H1 (cell line): ENCODE data around the gene QSER1. TPM values are rescaled to one million over a fixed set of nuclear protein-coding genes. Genes with fewer than 3 reads are reported as not detected.

Source experiments
- CTCF ChIA-PET: fragments of 300-600 bp; sonication (Branson Sonifier 250); formaldehyde crosslinking; loops from one replicate; lab custom pipeline; 2021; ENCODE audit not compliant: partially characterized antibody; lab: Charles Lee
- POLR2A ChIA-PET: fragments of 300-600 bp; sonication (Branson Sonifier 250); formaldehyde crosslinking; loops from one replicate; lab custom pipeline; 2021; ENCODE audit warnings: inconsistent platforms; ENCODE audit not compliant: partially characterized antibody; lab: Charles Lee
- DNase-seq, 2 experiments: peaks; one replicate each; pipeline versions ENCODE4 v3.0.0 to v3.0.0-alpha.2; 2010 to 2022; ENCODE audit warnings: low spot score in 2 of 2, low read depth in 1 of 2, mixed read lengths in 1 of 2
- FAIRE-seq: peaks from 2 replicates; lab custom pipeline; 2011; peaks lifted over from hg19 to GRCh38; lab: Jason Lieb, UNC
- H2AFZ ChIP-seq: 2 replicates; pipeline ENCODE4 v1.8.1; 2012; ENCODE audit warnings: low read length, inconsistent platforms
- H2AK5ac ChIP-seq: 2 replicates; pipeline ENCODE4 v1.6.1; 2013; ENCODE audit warnings: low read depth, low read length
- H2BK120ac ChIP-seq: replicated peaks from 2 replicates; pipeline ENCODE3; 2013; ENCODE audit warnings: low read depth, low read length, inconsistent platforms
- H2BK12ac ChIP-seq: 2 replicates; pipeline ENCODE4 v1.6.1; 2013; ENCODE audit warnings: low read depth, low read length
- H2BK15ac ChIP-seq: 2 replicates; pipeline ENCODE4 v1.6.1; 2013; ENCODE audit warnings: low read length
- H2BK20ac ChIP-seq: 2 replicates; pipeline ENCODE4 v1.6.1; 2013; ENCODE audit warnings: low read length
- H2BK5ac ChIP-seq: 2 replicates; pipeline ENCODE4 v1.6.1; 2013; ENCODE audit warnings: low read depth, low read length
- H3K14ac ChIP-seq: 2 replicates; pipeline ENCODE4 v1.6.1; 2013; ENCODE audit warnings: inconsistent platforms; ENCODE audit not compliant: insufficient read length
- H3K18ac ChIP-seq: 2 replicates; pipeline ENCODE4 v1.6.1; 2013; ENCODE audit warnings: low read length; ENCODE audit errors: extremely low read depth
- H3K23ac ChIP-seq: 2 replicates; pipeline ENCODE4 v1.6.1; 2013; ENCODE audit warnings: inconsistent platforms; ENCODE audit not compliant: insufficient read length
- H3K23me2 ChIP-seq: 2 replicates; pipeline ENCODE4 v1.6.1; 2013; ENCODE audit warnings: low read depth, low read length
- H3K27ac ChIP-seq: 2 replicates; pipeline ENCODE4 v1.6.1; 2011; ENCODE audit warnings: low read depth, low read length, inconsistent platforms
- H3K27me3 ChIP-seq, 4 experiments: replicated peaks in 1 of 4; 1 replicate in 1 of 4; 2 replicates in 3 of 4; pipeline versions ENCODE4 v1.6.1 to v1.8.1; 2011 to 2013; ENCODE audit warnings: low read length in 3 of 4, mild to moderate bottlenecking in 3 of 4, inconsistent platforms in 2 of 4, mixed read lengths in 2 of 4, moderate library complexity in 1 of 4; ENCODE audit not compliant: control insufficient read depth in 3 of 4, insufficient read depth in 3 of 4; ENCODE audit errors: extremely low read depth in 1 of 4
- H3K36me3 ChIP-seq, 4 experiments: 2 replicates each; pipeline versions ENCODE4 v1.6.1 to v1.8.1; 2011 to 2013; ENCODE audit warnings: mild to moderate bottlenecking in 4 of 4, low read length in 3 of 4, moderate library complexity in 2 of 4, control low read depth in 1 of 4, inconsistent platforms in 1 of 4; ENCODE audit not compliant: insufficient read depth in 4 of 4, control insufficient read depth in 2 of 4
- H3K4ac ChIP-seq: replicated peaks from 2 replicates; pipeline ENCODE3; 2013; ENCODE audit warnings: low read length, low read depth, mixed read lengths, inconsistent platforms; ENCODE audit not compliant: insufficient read length
- H3K4me1 ChIP-seq, 4 experiments: replicated peaks in 1 of 4; 1 replicate in 1 of 4; 2 replicates in 3 of 4; pipeline versions ENCODE4 v1.6.1 to v1.8.1; 2011 to 2013; ENCODE audit warnings: low read length in 3 of 4, inconsistent platforms in 2 of 4, mixed read lengths in 1 of 4; ENCODE audit not compliant: insufficient read depth in 4 of 4, control insufficient read depth in 3 of 4
- H3K4me2 ChIP-seq, 2 experiments: 2 replicates each; pipeline versions ENCODE4 v1.6.1 to v1.8.1; 2011 to 2013; ENCODE audit warnings: low read depth in 2 of 2, low read length in 2 of 2, control low read depth in 1 of 2, inconsistent platforms in 1 of 2, mild to moderate bottlenecking in 1 of 2; ENCODE audit not compliant: insufficient read depth in 1 of 2
- H3K4me3 ChIP-seq, 4 experiments: fragments of 200-600, 300-600 bp in 1 of 4; sonication (generic), shearing (Covaris generic), sonication (Bioruptor Twin) in 1 of 4; 2 replicates each; pipeline versions ENCODE4 v1.5.1 to v1.8.1; 2011 to 2016; ENCODE audit warnings: low read length in 4 of 4, low read depth in 3 of 4, control low read depth in 2 of 4, inconsistent platforms in 2 of 4, mild to moderate bottlenecking in 2 of 4, mixed read lengths in 1 of 4, moderate library complexity in 1 of 4; ENCODE audit not compliant: insufficient read depth in 2 of 4; ENCODE audit errors: extremely low read depth in 1 of 4
- H3K56ac ChIP-seq: replicated peaks from 2 replicates; pipeline ENCODE3; 2013; ENCODE audit warnings: low read depth, mild to moderate bottlenecking, mixed read lengths, low read length, inconsistent platforms; ENCODE audit not compliant: insufficient read length
- H3K79me1 ChIP-seq: 2 replicates; pipeline ENCODE4 v1.6.1; 2013; ENCODE audit warnings: low read depth, low read length, control low read depth
- H3K79me2 ChIP-seq, 2 experiments: 2 replicates each; pipeline versions ENCODE4 v1.6.1 to v1.8.1; 2012 to 2013; ENCODE audit warnings: low read length in 2 of 2, mild to moderate bottlenecking in 2 of 2, inconsistent platforms in 1 of 2; ENCODE audit not compliant: insufficient read depth in 2 of 2, control insufficient read depth in 1 of 2
- H3K9ac ChIP-seq, 4 experiments: replicated peaks in 1 of 4; 1 replicate in 1 of 4; 2 replicates in 3 of 4; pipeline versions ENCODE4 v1.6.1 to v1.8.1; 2011 to 2013; ENCODE audit warnings: low read depth in 3 of 4, low read length in 3 of 4, control low read depth in 2 of 4, mild to moderate bottlenecking in 2 of 4, moderate library complexity in 2 of 4, inconsistent platforms in 1 of 4; ENCODE audit errors: extremely low read depth in 1 of 4
- H3K9me3 ChIP-seq, 2 experiments: 2 replicates each; pipeline versions ENCODE4 v1.6.1 to v1.8.1; 2012 to 2013; ENCODE audit warnings: mild to moderate bottlenecking in 2 of 2, moderate library complexity in 2 of 2, control low read depth in 1 of 2, inconsistent platforms in 1 of 2, low read depth in 1 of 2, low read length in 1 of 2, mixed read lengths in 1 of 2; ENCODE audit not compliant: insufficient read depth in 2 of 2
- H4K20me1 ChIP-seq, 2 experiments: replicated peaks in 1 of 2; 2 replicates each; pipeline versions ENCODE3 to v1.8.1; 2011 to 2013; ENCODE audit warnings: inconsistent platforms in 2 of 2, low read length in 2 of 2, mild to moderate bottlenecking in 1 of 2; ENCODE audit not compliant: insufficient read depth in 2 of 2, control insufficient read depth in 1 of 2
- H4K5ac ChIP-seq: 2 replicates; pipeline ENCODE4 v1.6.1; 2013; ENCODE audit warnings: low read length, low read depth, mixed read lengths, inconsistent platforms; ENCODE audit not compliant: insufficient read length
- H4K8ac ChIP-seq: 2 replicates; pipeline ENCODE4 v1.8.0; 2013; ENCODE audit warnings: mild to moderate bottlenecking, moderate library complexity, low read length, inconsistent platforms; ENCODE audit not compliant: insufficient read depth; ENCODE audit errors: extremely low read depth
- H4K91ac ChIP-seq: replicated peaks from 2 replicates; pipeline ENCODE3; 2013; ENCODE audit warnings: low read length, mixed read lengths, inconsistent platforms; ENCODE audit not compliant: insufficient read length
- BRCA1 ChIP-seq: IDR thresholded peaks from 2 replicates; pipeline ENCODE4 v1.6.1; 2012; ENCODE audit warnings: low read depth, low read length, improper control_type of control experiment
- CBX5 ChIP-seq: fragments of 300-800, 300-1000 bp; sonication (generic); IDR thresholded peaks from 2 replicates; pipeline ENCODE4 v1.7.1; 2016; ENCODE audit warnings: antibody characterized with exemption, low read length, low read depth
- GTF2F1 ChIP-seq: IDR thresholded peaks from 2 replicates; pipeline ENCODE4 v1.6.1; 2012; ENCODE audit warnings: low read depth, low read length, improper control_type of control experiment, borderline replicate concordance
- RAD21 ChIP-seq, 2 experiments: IDR thresholded peaks in 1 of 2; conservative IDR thresholded peaks in 1 of 2; 2 replicates each; pipeline ENCODE4 v1.6.1; 2011; ENCODE audit warnings: low read depth in 2 of 2, low read length in 2 of 2, improper control_type of control experiment in 1 of 2, inconsistent platforms in 1 of 2, mild to moderate bottlenecking in 1 of 2, moderate library complexity in 1 of 2
- RXRA ChIP-seq: IDR thresholded peaks from 2 replicates; pipeline ENCODE4 v1.6.1; 2011; ENCODE audit warnings: low read depth, mild to moderate bottlenecking, low read length, moderate library complexity; ENCODE audit not compliant: insufficient read depth
- SUZ12 ChIP-seq: fragments of 200-600 bp; sonication (generic); IDR thresholded peaks from 2 replicates; pipeline ENCODE4 v1.6.1; 2012; ENCODE audit warnings: mild to moderate bottlenecking, inconsistent platforms, low read length, moderate library complexity, mixed read lengths
- TBP ChIP-seq: IDR thresholded peaks from 2 replicates; pipeline ENCODE4 v1.6.1; 2011; ENCODE audit warnings: low read depth, low read length, improper control_type of control experiment
- WGBS, 2 experiments: shearing (Covaris generic) in 1 of 2; methylation state at CpG; one replicate each; pipeline versions ENCODE4 v1.1.6 to v1.1.7; 2013 to 2015; ENCODE audit warnings: low lambda C conversion rate in 2 of 2, mixed read lengths in 2 of 2, inconsistent platforms in 1 of 2, low coverage in 1 of 2, missing lambda C conversion rate in 1 of 2; ENCODE audit not compliant: insufficient replicate concordance in 2 of 2, insufficient coverage in 1 of 2, insufficient read length in 1 of 2; ENCODE audit errors: extremely low coverage in 1 of 2, missing lambda C conversion rate in 1 of 2; 5-methylcytosine and 5-hydroxymethylcytosine counted together
- polyA plus RNA-seq, 7 experiments: library from polyadenylated mRNA; depleted of rRNA in 3 of 7; stranded (reverse) in 5 of 7; unstranded in 2 of 7; fragments of >200 nt in 5 of 7; fragments of 200-250 nt in 2 of 7; gene quantifications; 1 replicate in 5 of 7; 2 replicates in 1 of 7; 4 replicates in 1 of 7; pipeline versions ENCODE4 v1.2.1 to v1.2.3, GENCODE V29; 2011 to 2013; ENCODE audit warnings: missing spikeins in 2 of 7, mixed read lengths in 2 of 7
- total RNA-seq: library from RNA; stranded (reverse); fragmentation: NEBNext Ultra II Directional; extraction: Animal tissue kit (Norgen Biotek cat#: 25700); gene quantifications from 2 replicates; pipeline ENCODE4 v1.2.1, GENCODE V29; 2021

QSER1 gene
- total and polyA plus RNA-seq, 2 of the 8 experiments (the other 6 are each of a cell fraction or from before 2014, with no cell fraction given): 29.3 to 117 TPM

- FAIRE-seq (no peak), DNase-seq (no peak)
- 96% methylated on average over 1 of the region's 1 CpG; no CpG with 5 or more reads in 1 of the 2 experiments for WGBS, 2 experiments
Observed at GRCh38 chr11:32931606-32932005, 39.0 kb downstream of the QSER1 start.

More at GRCh38 chr11:32931606-32932005, 39.0 kb downstream of the QSER1 start:
- no peak overlapping the region for H3K14ac ChIP-seq
- no peak for TF ChIP-seq RXRA
- no peak for TF ChIP-seq BRCA1
- TF ChIP-seq TBP: no peak
- no peak for TF ChIP-seq RAD21 (IDR thresholded peaks at IDR 0.05 in 1 of 2, conservative IDR thresholded peaks at IDR 0.05 in 1 of 2; ENCODE audit: low read depth in 2 of 2, low read length in 2 of 2)
- TF ChIP-seq CBX5: no peak
- no peak for TF ChIP-seq SUZ12
- no peak for TF ChIP-seq GTF2F1
- TF ChIP-seq, all 59 proteins: peak for 0
- Histone ChIP-seq H3K4me1 (peaks cover 0 to 5% (median 1%) of the 10 kb centered on the region in 4 experiments; a peak in 4 of 7 replicates), H3K79me2 (peaks cover 8 to 98% of the 10 kb centered on the region in 2 experiments; a peak in 3 of 4 replicates), H2BK5ac (no peak overlapping the region), H4K20me1 (peaks cover 2 to 9% of the 10 kb centered on the region in 2 experiments), H3K27me3 (no peaks in the 10 kb centered on the region), H4K5ac (no peak overlapping the region), H3K9me3 (no peaks in the 10 kb centered on the region), H4K91ac (no peak overlapping the region), H3K4me2 (no peak overlapping the region), H3K4me3 (no peak overlapping the region), H3K36me3 (peaks cover 35 to 89% (median 56%) of the 10 kb centered on the region in 4 experiments), H3K79me1 (peaks cover 2% of the 10 kb centered on the region; the same call in 1 of the 2 replicates), H2BK15ac (no peak overlapping the region), H3K27ac (no peak overlapping the region), H3K23me2 (no peaks in the 10 kb centered on the region), H2AFZ (no peak overlapping the region), H3K4ac (no peak overlapping the region), H2BK120ac (no peak overlapping the region), H3K18ac (no peak overlapping the region), H3K9ac (no peak overlapping the region), H4K8ac (no peak overlapping the region), H2AK5ac (no peak overlapping the region), H2BK12ac (no peak overlapping the region), H3K56ac (no peak overlapping the region), H2BK20ac (no peak overlapping the region), H3K23ac (no peak overlapping the region)
- ChIA-PET CTCF (interaction anchor here (0.6 to 1.9 kb wide), 5 partner anchors 13 to 121 kb away, joined by 3 to 8 read pairs (median 6); no protein-coding TSS in a partner anchor), POLR2A (interaction anchor here (1.2 kb wide), 1 partner anchor 38 kb away, joined by 3 read pairs; no protein-coding TSS in a partner anchor)
